ENCODE results near the gene SH3D19. TPM values are rescaled to one million over a fixed set of nuclear protein-coding genes. Genes with fewer than 3 reads are reported as not detected.

Gene SH3D19
- total RNA-seq, 1 experiment from 2014 or later = 41.7 TPM

GRCh38 chr4:151095142-151095541 is 230.3 kb downstream of the SH3D19 start:
- H3K27ac ChIP-seq = no peak overlapping the region
- H3K4me2 ChIP-seq = no peak overlapping the region
- ChIA-PET POLR2A (ENCODE audit: unreplicated experiment) (no interaction called here), CTCF (no interaction called here)
- no peak for DNase-seq
- H3K4me3 ChIP-seq = no peak overlapping the region
- no peaks in the 10 kb centered on the region for H3K27me3 ChIP-seq (ENCODE audit: insufficient read depth, low read depth)
- no TSS peak for BruUV-seq (replicated peaks)
- H3F3A ChIP-seq (ENCODE audit: insufficient read depth, low read depth) = peaks cover 2% of the 10 kb centered on the region; the same call in 1 of the 2 replicates
- H4K20me1 ChIP-seq (ENCODE audit: insufficient read depth) = no peaks in the 10 kb centered on the region
- no peaks in the 10 kb centered on the region for H3K9me3 ChIP-seq (ENCODE audit: insufficient read depth, low read depth)
- no peak overlapping the region for H2AFZ ChIP-seq
- no peaks in the 10 kb centered on the region for H3K9me2 ChIP-seq (ENCODE audit: insufficient read depth)
- H3K4me1 ChIP-seq (replicated peaks; ENCODE audit: insufficient read depth) = no peaks in the 10 kb centered on the region
- no peak for TF ChIP-seq CTCF (conservative IDR thresholded peaks at IDR 0.05)
- TF ChIP-seq EZH2 (IDR thresholded peaks at IDR 0.05; ENCODE audit: low read depth) = no peak
- peaks cover 4% of the 10 kb centered on the region for H3K36me3 ChIP-seq (ENCODE audit: low read depth)
- H3K79me2 ChIP-seq (ENCODE audit: low read depth) = peaks cover 7% of the 10 kb centered on the region
- intact Hi-C loops (cut with micrococcal nuclease; ENCODE audit: unreplicated experiment) = no loop called here

GRCh38 chr4:151094290-151094751 is 231.1 kb downstream of the SH3D19 start:
- POLR2A ChIA-PET (ENCODE audit: unreplicated experiment) = no interaction called here
- CTCF ChIA-PET = no interaction called here
- Histone ChIP-seq H3K4me3 (no peak overlapping the region), H3K79me2 (ENCODE audit: low read depth) (no peaks in the 10 kb centered on the region), H3K9me3 (ENCODE audit: insufficient read depth, low read depth) (no peaks in the 10 kb centered on the region), H4K20me1 (ENCODE audit: insufficient read depth) (no peaks in the 10 kb centered on the region), H2AFZ (no peak overlapping the region), H3F3A (ENCODE audit: insufficient read depth, low read depth) (no peaks in the 10 kb centered on the region), H3K4me2 (no peak overlapping the region), H3K27ac (no peak overlapping the region), H3K9me2 (ENCODE audit: insufficient read depth) (no peaks in the 10 kb centered on the region), H3K36me3 (ENCODE audit: low read depth) (no peaks in the 10 kb centered on the region), H3K27me3 (ENCODE audit: insufficient read depth, low read depth) (no peaks in the 10 kb centered on the region), H3K4me1 (replicated peaks; ENCODE audit: insufficient read depth) (no peaks in the 10 kb centered on the region)
- intact Hi-C loops (cut with micrococcal nuclease; ENCODE audit: unreplicated experiment) = no loop called here
- BruUV-seq (replicated peaks) = no TSS peak
- no peak for DNase-seq
- TF ChIP-seq EZH2 (IDR thresholded peaks at IDR 0.05; ENCODE audit: low read depth) = no peak
- TF ChIP-seq CTCF (conservative IDR thresholded peaks at IDR 0.05) = no peak

GRCh38 chr4:151093203-151093602 is 232.2 kb downstream of the SH3D19 start:
- CTCF ChIA-PET = no interaction called here
- TF ChIP-seq EZH2 (IDR thresholded peaks at IDR 0.05; ENCODE audit: low read depth) (no peak), CTCF (conservative IDR thresholded peaks at IDR 0.05) (no peak)
- H3K27me3 ChIP-seq (ENCODE audit: insufficient read depth, low read depth) = no peaks in the 10 kb centered on the region
- no peak overlapping the region for H3K4me3 ChIP-seq
- no peaks in the 10 kb centered on the region for H3K9me3 ChIP-seq (ENCODE audit: insufficient read depth, low read depth)
- intact Hi-C loops (cut with micrococcal nuclease; ENCODE audit: unreplicated experiment) = no loop called here
- H3K9me2 ChIP-seq (ENCODE audit: insufficient read depth) = no peaks in the 10 kb centered on the region
- DNase-seq = no peak
- no peak overlapping the region for H3K27ac ChIP-seq
- H3K36me3 ChIP-seq (ENCODE audit: low read depth) = no peaks in the 10 kb centered on the region
- no TSS peak for BruUV-seq (replicated peaks)
- POLR2A ChIA-PET (ENCODE audit: unreplicated experiment) = no interaction called here
- H3K4me1 ChIP-seq (replicated peaks; ENCODE audit: insufficient read depth) = no peaks in the 10 kb centered on the region
- no peaks in the 10 kb centered on the region for H3F3A ChIP-seq (ENCODE audit: insufficient read depth, low read depth)
- no peak overlapping the region for H2AFZ ChIP-seq
- H3K4me2 ChIP-seq = no peak overlapping the region
- H4K20me1 ChIP-seq (ENCODE audit: insufficient read depth) = no peaks in the 10 kb centered on the region
- no peaks in the 10 kb centered on the region for H3K79me2 ChIP-seq (ENCODE audit: low read depth)

Data from PC-9 (cell line).